GM23338 (cell line): Measurements from ENCODE around the gene CBLC. TPM values are rescaled to one million over a fixed set of nuclear protein-coding genes. Genes with fewer than 3 reads are reported as not detected.
"Not testable (repeated sequence)": the region's sequence is repeated elsewhere in the genome, so short reads cannot be mapped to it uniquely, and the experiment has no call there.

Source experiments
- ATAC-seq: fragments of 200-7000 bp; cut with Tn5 transposase; 3 replicates; pipeline ENCODE4 v1.9.1; 2020
- DNase-seq: peaks from one replicate; pipeline ENCODE4 v3.0.0-alpha.2; 2015; ENCODE audit warnings: low spot score
- H2AFZ ChIP-seq: fragments of 200-600 bp; sonication (generic); 2 replicates; pipeline ENCODE4 v1.8.0; 2016; ENCODE audit warnings: antibody characterized with exemption, mild to moderate bottlenecking, moderate library complexity
- H3F3A ChIP-seq: fragments of 200-600 bp; sonication (generic); replicated peaks from 2 replicates; pipeline ENCODE4 v1.8.0; 2017; ENCODE audit warnings: antibody characterized with exemption, mixed run types, low read depth
- H3K27ac ChIP-seq: fragments of 200-600 bp; sonication (generic); 2 replicates; pipeline ENCODE4 v1.6.1; 2016; ENCODE audit warnings: low read depth
- H3K27me3 ChIP-seq: fragments of 200-600 bp; sonication (generic); 2 replicates; pipeline ENCODE4 v1.8.0; 2016; ENCODE audit warnings: mild to moderate bottlenecking, mixed run types, moderate library complexity; ENCODE audit not compliant: insufficient read depth
- H3K36me3 ChIP-seq: fragments of 200-600 bp; sonication (generic); 2 replicates; pipeline ENCODE4 v1.8.0; 2016; ENCODE audit warnings: mild to moderate bottlenecking; ENCODE audit not compliant: insufficient read depth
- H3K4me1 ChIP-seq: fragments of 200-600 bp; sonication (generic); 2 replicates; pipeline ENCODE4 v1.8.0; 2016; ENCODE audit warnings: mild to moderate bottlenecking, moderate library complexity; ENCODE audit not compliant: insufficient read depth
- H3K4me2 ChIP-seq: fragments of 200-600 bp; sonication (generic); 2 replicates; pipeline ENCODE4 v1.7.1; 2017; ENCODE audit warnings: mixed run types
- H3K4me3 ChIP-seq: fragments of 200-600 bp; sonication (generic); 2 replicates; pipeline ENCODE4 v1.6.1; 2016; ENCODE audit warnings: mixed run types
- H3K79me2 ChIP-seq: fragments of 200-600 bp; sonication (generic); replicated peaks from 2 replicates; pipeline ENCODE4 v1.8.0; 2017; ENCODE audit warnings: mild to moderate bottlenecking; ENCODE audit not compliant: insufficient read depth
- H3K9me2 ChIP-seq: fragments of 200-600 bp; sonication (generic); 2 replicates; pipeline ENCODE4 v1.8.0; 2017; ENCODE audit not compliant: insufficient read depth
- H4K20me1 ChIP-seq: fragments of 200-600 bp; sonication (generic); replicated peaks from 2 replicates; pipeline ENCODE4 v1.8.0; 2017; ENCODE audit warnings: mild to moderate bottlenecking; ENCODE audit not compliant: insufficient read depth
- H3K27ac Mint-ChIP-seq: 2 replicates; pipeline ENCODE4 v1.8.0; 2020; ENCODE audit warnings: inconsistent platforms, mild to moderate bottlenecking, moderate library complexity, mixed read lengths
- H3K27me3 Mint-ChIP-seq: 3 replicates; pipeline ENCODE4 v1.8.0; 2022; ENCODE audit warnings: low read depth, mild to moderate bottlenecking, moderate library complexity, mixed read lengths, inconsistent platforms; ENCODE audit not compliant: insufficient read depth, poor library complexity
- H3K36me3 Mint-ChIP-seq: 3 replicates; pipeline ENCODE4 v1.8.0; 2021; ENCODE audit warnings: low read depth, mild to moderate bottlenecking, inconsistent platforms, moderate library complexity, mixed read lengths
- H3K4me1 Mint-ChIP-seq: 3 replicates; pipeline ENCODE4 v1.8.0; 2020; ENCODE audit warnings: mild to moderate bottlenecking, inconsistent platforms, mixed read lengths
- H3K4me3 Mint-ChIP-seq: 3 replicates; pipeline ENCODE4 v1.8.0; 2021; ENCODE audit warnings: moderate library complexity, mild to moderate bottlenecking, inconsistent platforms, mixed read lengths
- H3K9me3 Mint-ChIP-seq: 3 replicates; pipeline ENCODE4 v1.8.0; 2020; ENCODE audit warnings: moderate library complexity, mild to moderate bottlenecking, inconsistent platforms, mixed read lengths
- CTCF ChIP-seq, 2 experiments: fragments of 200-600 bp in 1 of 2; sonication (generic) in 1 of 2; conservative IDR thresholded peaks; 2 replicates each; pipeline versions ENCODE4 v1.5.1 to v1.6.1; 2016 to 2017; ENCODE audit warnings: antibody characterized with exemption in 2 of 2, low read depth in 2 of 2, mild to moderate bottlenecking in 2 of 2, moderate library complexity in 1 of 2
- EZH2 ChIP-seq: fragments of 200-600 bp; sonication (generic); IDR thresholded peaks from one replicate; pipeline ENCODE4 v1.8.0; 2017; ENCODE audit warnings: antibody characterized with exemption, mild to moderate bottlenecking, low read depth; ENCODE audit not compliant: unreplicated experiment
- EZH2phosphoT487 ChIP-seq: fragments of 200-600 bp; sonication (generic); IDR thresholded peaks from one replicate; pipeline ENCODE4 v1.8.1; 2018; ENCODE audit warnings: antibody characterized with exemption; ENCODE audit not compliant: unreplicated experiment
- NANOG ChIP-seq: IDR thresholded peaks from 2 replicates; pipeline ENCODE4 v1.6.1; 2016; ENCODE audit warnings: antibody characterized with exemption, borderline replicate concordance
- POLR2AphosphoS5 ChIP-seq: IDR thresholded peaks from 2 replicates; pipeline ENCODE4 v1.6.1; 2016; ENCODE audit warnings: antibody characterized with exemption, low read depth
- STAT1 ChIP-seq: IDR thresholded peaks from one replicate; pipeline ENCODE4 v1.6.1; 2016; ENCODE audit warnings: antibody characterized with exemption; ENCODE audit not compliant: unreplicated experiment
- ZNF331 ChIP-seq: fragments of 250-450 bp; sonication (Bioruptor Pico); IDR thresholded peaks from 2 replicates; pipeline ENCODE4 v1.5.0; 2020; ENCODE audit warnings: low read depth, mild to moderate bottlenecking, moderate library complexity
- polyA plus RNA-seq: library from polyadenylated mRNA; unstranded; fragments of >200 nt; fragmentation: Nextera tagmentation; extraction: Ambion mirVana; gene quantifications from 2 replicates; pipeline ENCODE4 v1.2.1, GENCODE V29; 2016
- total RNA-seq: library from RNA; depleted of rRNA; stranded (reverse); fragments of >200 nt; shearing (Covaris generic); gene quantifications from 2 replicates; pipeline ENCODE4 v1.2.3, GENCODE V29; 2014
- TF ChIP-seq, protein P1 (sequence below): fragments of 250-450 bp; sonication (Bioruptor Pico); IDR thresholded peaks from 2 replicates; pipeline ENCODE4 v1.5.0; 2020; ENCODE audit warnings: mild to moderate bottlenecking, moderate library complexity

CBLC gene
- total and polyA plus RNA-seq, 2 experiments from 2014 or later: 14.5 to 29.3 TPM

GRCh38 chr19:44781694-44782093 is 4.0 kb downstream of the CBLC start:
- not testable (repeated sequence) for H3K9me3 Mint-ChIP-seq, H3K4me2 ChIP-seq, H3K27me3 ChIP-seq, H3K79me2 ChIP-seq, H3K9me2 ChIP-seq, H3K27ac Mint-ChIP-seq, ATAC-seq, DNase-seq, H4K20me1 ChIP-seq, H3K4me3 ChIP-seq, H3K4me1 Mint-ChIP-seq, H3K4me3 Mint-ChIP-seq, H3K4me1 ChIP-seq, H3K27ac ChIP-seq, H3K36me3 ChIP-seq, H2AFZ ChIP-seq
- Mint-ChIP-seq H3K36me3 (peaks cover 16% of the 10 kb centered on the region; the same call in 2 of the 3 replicates), H3K27me3 (peaks cover 12% of the 10 kb centered on the region)
- peaks cover 15% of the 10 kb centered on the region; the same call in 1 of the 2 replicates for H3F3A ChIP-seq

- no peaks in the 10 kb centered on the region; the same call in none of the 2 replicates for H4K20me1 ChIP-seq
- Mint-ChIP-seq H3K36me3 (peaks cover 18% of the 10 kb centered on the region; the same call in 2 of the 3 replicates), H3K27ac (no peak overlapping the region), H3K4me3 (no peak overlapping the region), H3K27me3 (peaks cover 9% of the 10 kb centered on the region), H3K4me1 (peaks cover 6% of the 10 kb centered on the region), H3K9me3 (no peaks in the 10 kb centered on the region)
- H3K4me1 ChIP-seq: no peaks in the 10 kb centered on the region
- peaks cover 14% of the 10 kb centered on the region; the same call in 1 of the 2 replicates for H3F3A ChIP-seq
- TF ChIP-seq POLR2AphosphoS5: no peak
- TF ChIP-seq CTCF (conservative IDR thresholded peaks at IDR 0.05; ENCODE audit: low read depth in 2 of 2): peak; percentile 13 to 19; a peak in 2 of 4 replicates
- ATAC-seq: no peak
- no peaks in the 10 kb centered on the region for H3K9me2 ChIP-seq
- peak; percentile 29 for DNase-seq
- H3K27ac ChIP-seq: no peak overlapping the region
- H3K4me2 ChIP-seq: no peak overlapping the region
- no peak overlapping the region for H3K4me3 ChIP-seq
- no peaks in the 10 kb centered on the region for H3K79me2 ChIP-seq
- H2AFZ ChIP-seq: no peak overlapping the region
- H3K36me3 ChIP-seq: no peaks in the 10 kb centered on the region; the same call in 1 of the 2 replicates
- H3K27me3 ChIP-seq: no peaks in the 10 kb centered on the region
Observed at GRCh38 chr19:44782729-44783128, 5.0 kb downstream of the CBLC start.

- peaks cover 18% of the 10 kb centered on the region; the same call in 2 of the 3 replicates for H3K36me3 Mint-ChIP-seq
- Histone ChIP-seq H3K4me3 (no peak overlapping the region), H2AFZ (no peak overlapping the region), H4K20me1 (no peaks in the 10 kb centered on the region; the same call in none of the 2 replicates), H3K27me3 (no peaks in the 10 kb centered on the region), H3K27ac (no peak overlapping the region), H3F3A (peaks cover 14% of the 10 kb centered on the region; the same call in 1 of the 2 replicates), H3K4me2 (no peak overlapping the region), H3K9me2 (no peaks in the 10 kb centered on the region), H3K36me3 (no peaks in the 10 kb centered on the region; the same call in 1 of the 2 replicates), H3K4me1 (no peaks in the 10 kb centered on the region), H3K79me2 (no peaks in the 10 kb centered on the region)
- ATAC-seq (no peak), DNase-seq (no peak)
- H3K27ac Mint-ChIP-seq: no peak overlapping the region
- peaks cover 9% of the 10 kb centered on the region for H3K27me3 Mint-ChIP-seq
- H3K4me3 Mint-ChIP-seq: no peak overlapping the region
- H3K4me1 Mint-ChIP-seq: peaks cover 6% of the 10 kb centered on the region
- no peaks in the 10 kb centered on the region for H3K9me3 Mint-ChIP-seq
- TF ChIP-seq EZH2phosphoT487: no peak
- no peak for TF ChIP-seq POLR2AphosphoS5
- TF ChIP-seq, protein P1, sequence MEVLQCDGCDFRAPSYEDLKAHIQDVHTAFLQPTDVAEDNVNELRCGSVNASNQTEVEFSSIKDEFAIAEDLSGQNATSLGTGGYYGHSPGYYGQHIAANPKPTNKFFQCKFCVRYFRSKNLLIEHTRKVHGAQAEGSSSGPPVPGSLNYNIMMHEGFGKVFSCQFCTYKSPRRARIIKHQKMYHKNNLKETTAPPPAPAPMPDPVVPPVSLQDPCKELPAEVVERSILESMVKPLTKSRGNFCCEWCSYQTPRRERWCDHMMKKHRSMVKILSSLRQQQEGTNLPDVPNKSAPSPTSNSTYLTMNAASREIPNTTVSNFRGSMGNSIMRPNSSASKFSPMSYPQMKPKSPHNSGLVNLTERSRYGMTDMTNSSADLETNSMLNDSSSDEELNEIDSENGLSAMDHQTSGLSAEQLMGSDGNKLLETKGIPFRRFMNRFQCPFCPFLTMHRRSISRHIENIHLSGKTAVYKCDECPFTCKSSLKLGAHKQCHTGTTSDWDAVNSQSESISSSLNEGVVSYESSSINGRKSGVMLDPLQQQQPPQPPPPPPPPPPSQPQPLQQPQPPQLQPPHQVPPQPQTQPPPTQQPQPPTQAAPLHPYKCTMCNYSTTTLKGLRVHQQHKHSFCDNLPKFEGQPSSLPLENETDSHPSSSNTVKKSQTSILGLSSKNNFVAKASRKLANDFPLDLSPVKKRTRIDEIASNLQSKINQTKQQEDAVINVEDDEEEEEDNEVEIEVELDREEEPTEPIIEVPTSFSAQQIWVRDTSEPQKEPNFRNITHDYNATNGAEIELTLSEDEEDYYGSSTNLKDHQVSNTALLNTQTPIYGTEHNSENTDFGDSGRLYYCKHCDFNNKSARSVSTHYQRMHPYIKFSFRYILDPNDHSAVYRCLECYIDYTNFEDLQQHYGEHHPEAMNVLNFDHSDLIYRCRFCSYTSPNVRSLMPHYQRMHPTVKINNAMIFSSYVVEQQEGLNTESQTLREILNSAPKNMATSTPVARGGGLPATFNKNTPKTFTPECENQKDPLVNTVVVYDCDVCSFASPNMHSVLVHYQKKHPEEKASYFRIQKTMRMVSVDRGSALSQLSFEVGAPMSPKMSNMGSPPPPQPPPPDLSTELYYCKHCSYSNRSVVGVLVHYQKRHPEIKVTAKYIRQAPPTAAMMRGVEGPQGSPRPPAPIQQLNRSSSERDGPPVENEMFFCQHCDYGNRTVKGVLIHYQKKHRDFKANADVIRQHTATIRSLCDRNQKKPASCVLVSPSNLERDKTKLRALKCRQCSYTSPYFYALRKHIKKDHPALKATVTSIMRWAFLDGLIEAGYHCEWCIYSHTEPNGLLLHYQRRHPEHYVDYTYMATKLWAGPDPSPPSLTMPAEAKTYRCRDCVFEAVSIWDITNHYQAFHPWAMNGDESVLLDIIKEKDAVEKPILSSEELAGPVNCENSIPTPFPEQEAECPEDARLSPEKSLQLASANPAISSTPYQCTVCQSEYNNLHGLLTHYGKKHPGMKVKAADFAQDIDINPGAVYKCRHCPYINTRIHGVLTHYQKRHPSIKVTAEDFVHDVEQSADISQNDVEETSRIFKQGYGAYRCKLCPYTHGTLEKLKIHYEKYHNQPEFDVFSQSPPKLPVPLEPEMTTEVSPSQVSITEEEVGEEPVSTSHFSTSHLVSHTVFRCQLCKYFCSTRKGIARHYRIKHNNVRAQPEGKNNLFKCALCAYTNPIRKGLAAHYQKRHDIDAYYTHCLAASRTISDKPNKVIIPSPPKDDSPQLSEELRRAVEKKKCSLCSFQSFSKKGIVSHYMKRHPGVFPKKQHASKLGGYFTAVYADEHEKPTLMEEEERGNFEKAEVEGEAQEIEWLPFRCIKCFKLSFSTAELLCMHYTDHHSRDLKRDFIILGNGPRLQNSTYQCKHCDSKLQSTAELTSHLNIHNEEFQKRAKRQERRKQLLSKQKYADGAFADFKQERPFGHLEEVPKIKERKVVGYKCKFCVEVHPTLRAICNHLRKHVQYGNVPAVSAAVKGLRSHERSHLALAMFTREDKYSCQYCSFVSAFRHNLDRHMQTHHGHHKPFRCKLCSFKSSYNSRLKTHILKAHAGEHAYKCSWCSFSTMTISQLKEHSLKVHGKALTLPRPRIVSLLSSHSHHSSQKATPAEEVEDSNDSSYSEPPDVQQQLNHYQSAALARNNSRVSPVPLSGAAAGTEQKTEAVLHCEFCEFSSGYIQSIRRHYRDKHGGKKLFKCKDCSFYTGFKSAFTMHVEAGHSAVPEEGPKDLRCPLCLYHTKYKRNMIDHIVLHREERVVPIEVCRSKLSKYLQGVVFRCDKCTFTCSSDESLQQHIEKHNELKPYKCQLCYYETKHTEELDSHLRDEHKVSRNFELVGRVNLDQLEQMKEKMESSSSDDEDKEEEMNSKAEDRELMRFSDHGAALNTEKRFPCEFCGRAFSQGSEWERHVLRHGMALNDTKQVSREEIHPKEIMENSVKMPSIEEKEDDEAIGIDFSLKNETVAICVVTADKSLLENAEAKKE: no peak
- TF ChIP-seq EZH2: no peak
- TF ChIP-seq STAT1: no peak
- TF ChIP-seq ZNF331 (CRISPR knock-in tag): no peak
- no peak for TF ChIP-seq NANOG
Observed at GRCh38 chr19:44783545-44783944, 5.9 kb downstream of the CBLC start.
